CD4-positive, alpha-beta T cell treated with Interleukin-1 beta for 1 hour (primary cell): Measurements from ENCODE around the gene SLAIN2.
A peak's percentile ranks its signal among the peaks of the same experiment; 100 is the strongest.

Source experiments
- DNase-seq, 2 donors: peaks; one replicate each; pipeline ENCODE4 v3.0.0-alpha.2; 2020 to 2022

SLAIN2 gene

GRCh38 chr4:48334900-48335384 lies 6.4 kb upstream of the SLAIN2 start:
- DNase-seq, result no peak

GRCh38 chr4:48336146-48336870 lies 5.0 kb upstream of the SLAIN2 start:
- no peak for DNase-seq

- DNase-seq, result no peak
These were observed 3.6 kb upstream of the SLAIN2 start for GRCh38 chr4:48337731-48338130.

- no peak for DNase-seq
These were observed 1.7 kb upstream of the SLAIN2 start for GRCh38 chr4:48339642-48340041.

- peak in 1 of 2 donors; percentile 1 for DNase-seq
These were observed 909 bp upstream of the SLAIN2 start for GRCh38 chr4:48340276-48340964.

- DNase-seq, result peak; percentile 48 to 53
These were observed 662 bp downstream of the SLAIN2 start for GRCh38 chr4:48341776-48342605.

GRCh38 chr4:48342606-48342880 lies 1.2 kb downstream of the SLAIN2 start:
- peak in 1 of 2 donors; percentile 23 for DNase-seq

GRCh38 chr4:48343035-48343434 lies 1.7 kb downstream of the SLAIN2 start:
- DNase-seq, result no peak

- DNase-seq, result no peak
These were observed 2.2 kb downstream of the SLAIN2 start for GRCh38 chr4:48343551-48343950.

GRCh38 chr4:48345542-48345941 lies 4.2 kb downstream of the SLAIN2 start:
- DNase-seq, result no peak

- no peak for DNase-seq
These were observed 5.3 kb downstream of the SLAIN2 start for GRCh38 chr4:48346594-48346993.

GRCh38 chr4:48347282-48347921 lies 6.1 kb downstream of the SLAIN2 start:
- DNase-seq, result no peak

GRCh38 chr4:48350871-48351270 lies 9.5 kb downstream of the SLAIN2 start:
- no peak for DNase-seq

- DNase-seq, result no peak
These were observed 11.5 kb downstream of the SLAIN2 start for GRCh38 chr4:48352793-48353192.

- DNase-seq, result no peak
These were observed 15.0 kb downstream of the SLAIN2 start for GRCh38 chr4:48356355-48356754.

- no peak for DNase-seq
These were observed 19.1 kb downstream of the SLAIN2 start for GRCh38 chr4:48360285-48361011.

GRCh38 chr4:48361012-48361400 lies 19.7 kb downstream of the SLAIN2 start:
- no peak for DNase-seq

- no peak for DNase-seq
These were observed 25.3 kb downstream of the SLAIN2 start for GRCh38 chr4:48366611-48367010.

- DNase-seq, result no peak
These were observed 25.7 kb downstream of the SLAIN2 start for GRCh38 chr4:48367016-48367415.

GRCh38 chr4:48368389-48368788 lies 27.1 kb downstream of the SLAIN2 start:
- DNase-seq, result no peak

GRCh38 chr4:48369248-48369647 lies 27.9 kb downstream of the SLAIN2 start:
- DNase-seq, result no peak

GRCh38 chr4:48369771-48370170 lies 28.4 kb downstream of the SLAIN2 start:
- no peak for DNase-seq
